HUDEP-2 (cell line): ENCODE data around the gene RUNDC3A.
A peak's percentile ranks its signal among the peaks of the same experiment; 100 is the strongest.

ENCODE experiments used
- DNase-seq, 76 experiments: peaks; one replicate each; lab custom pipeline; 2025; ENCODE audit not compliant: unreplicated experiment in 76 of 76; lab: John Stamatoyannopoulos, UW

Gene RUNDC3A

GRCh38 chr17:44282264-44282663 is 26.1 kb upstream of the RUNDC3A start:
- DNase-seq: peak in 7 of 76 experiments; percentile 9 to 64 (median 50)

- DNase-seq: peak in 74 of 76 experiments; percentile 44 to 95 (median 84)
Observed at GRCh38 chr17:44283344-44284023, 24.9 kb upstream of the RUNDC3A start.

- DNase-seq: peak in 1 of 76 experiments; percentile 23
Observed at GRCh38 chr17:44284024-44284400, 24.4 kb upstream of the RUNDC3A start.

- DNase-seq: peak in 5 of 76 experiments; percentile 6 to 65 (median 51)
Observed at GRCh38 chr17:44287651-44288050, 20.8 kb upstream of the RUNDC3A start.

- no peak for DNase-seq
Observed at GRCh38 chr17:44293509-44294226, 14.7 kb upstream of the RUNDC3A start.

- DNase-seq: no peak
Observed at GRCh38 chr17:44297975-44298374, 10.4 kb upstream of the RUNDC3A start.

GRCh38 chr17:44304651-44305050 is 3.8 kb upstream of the RUNDC3A start:
- DNase-seq: no peak

- peak in 2 of 76 experiments; percentile 19 to 31 for DNase-seq
Observed at GRCh38 chr17:44307387-44308186, 814 bp upstream of the RUNDC3A start.

- DNase-seq: no peak
Observed at GRCh38 chr17:44308865-44309264, 464 bp downstream of the RUNDC3A start.

GRCh38 chr17:44309472-44309871 is 1.1 kb downstream of the RUNDC3A start:
- no peak for DNase-seq

GRCh38 chr17:44310188-44310587 is 1.8 kb downstream of the RUNDC3A start:
- DNase-seq: no peak

- no peak for DNase-seq
Observed at GRCh38 chr17:44310609-44311376, 2.4 kb downstream of the RUNDC3A start.

- DNase-seq: no peak
Observed at GRCh38 chr17:44311562-44312181, 3.3 kb downstream of the RUNDC3A start.

- no peak for DNase-seq
Observed at GRCh38 chr17:44312396-44313104, 4.1 kb downstream of the RUNDC3A start.

- no peak for DNase-seq
Observed at GRCh38 chr17:44314031-44314430, 5.6 kb downstream of the RUNDC3A start.

- no peak for DNase-seq
Observed at GRCh38 chr17:44314524-44314868, 6.1 kb downstream of the RUNDC3A start.

GRCh38 chr17:44314869-44315661 is 6.7 kb downstream of the RUNDC3A start:
- DNase-seq: peak in 15 of 76 experiments; percentile 10 to 51 (median 23)

GRCh38 chr17:44315760-44316731 is 7.6 kb downstream of the RUNDC3A start:
- peak in 4 of 76 experiments; percentile 18 to 29 (median 22) for DNase-seq
